GM12874 (cell line): ENCODE results near the gene ZSWIM1.

ENCODE experiments used
- TF ChIP-seq, protein P1 (sequence below): IDR thresholded peaks from 2 replicates; pipeline ENCODE4 v1.5.1; 2011; ENCODE audit warnings: low read depth, mild to moderate bottlenecking, control low read depth, low read length, moderate library complexity; ENCODE audit not compliant: insufficient read depth

ZSWIM1 gene

DNA sequence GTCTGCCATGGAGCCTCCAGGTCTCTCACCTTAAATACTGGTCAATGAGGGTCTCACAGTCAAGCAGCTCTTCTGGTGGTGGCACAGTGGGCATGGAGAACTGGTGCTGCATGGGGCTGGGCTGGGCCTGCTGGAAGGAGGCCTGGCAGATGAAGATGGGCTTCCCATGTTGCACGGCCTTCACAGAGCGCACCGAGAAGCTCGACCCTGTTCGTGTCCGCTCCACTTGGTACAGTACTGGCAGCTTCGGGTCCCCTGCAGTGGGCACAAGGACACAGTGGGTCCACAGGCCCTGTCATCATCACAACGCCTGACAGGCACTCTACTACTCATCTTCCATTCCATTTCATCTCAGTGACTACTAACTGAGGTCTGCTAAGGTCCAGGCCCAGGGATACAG lies 32.6 kb upstream of the ZSWIM1 start:
- TF ChIP-seq, protein P1, sequence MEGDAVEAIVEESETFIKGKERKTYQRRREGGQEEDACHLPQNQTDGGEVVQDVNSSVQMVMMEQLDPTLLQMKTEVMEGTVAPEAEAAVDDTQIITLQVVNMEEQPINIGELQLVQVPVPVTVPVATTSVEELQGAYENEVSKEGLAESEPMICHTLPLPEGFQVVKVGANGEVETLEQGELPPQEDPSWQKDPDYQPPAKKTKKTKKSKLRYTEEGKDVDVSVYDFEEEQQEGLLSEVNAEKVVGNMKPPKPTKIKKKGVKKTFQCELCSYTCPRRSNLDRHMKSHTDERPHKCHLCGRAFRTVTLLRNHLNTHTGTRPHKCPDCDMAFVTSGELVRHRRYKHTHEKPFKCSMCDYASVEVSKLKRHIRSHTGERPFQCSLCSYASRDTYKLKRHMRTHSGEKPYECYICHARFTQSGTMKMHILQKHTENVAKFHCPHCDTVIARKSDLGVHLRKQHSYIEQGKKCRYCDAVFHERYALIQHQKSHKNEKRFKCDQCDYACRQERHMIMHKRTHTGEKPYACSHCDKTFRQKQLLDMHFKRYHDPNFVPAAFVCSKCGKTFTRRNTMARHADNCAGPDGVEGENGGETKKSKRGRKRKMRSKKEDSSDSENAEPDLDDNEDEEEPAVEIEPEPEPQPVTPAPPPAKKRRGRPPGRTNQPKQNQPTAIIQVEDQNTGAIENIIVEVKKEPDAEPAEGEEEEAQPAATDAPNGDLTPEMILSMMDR = no peak

DNA sequence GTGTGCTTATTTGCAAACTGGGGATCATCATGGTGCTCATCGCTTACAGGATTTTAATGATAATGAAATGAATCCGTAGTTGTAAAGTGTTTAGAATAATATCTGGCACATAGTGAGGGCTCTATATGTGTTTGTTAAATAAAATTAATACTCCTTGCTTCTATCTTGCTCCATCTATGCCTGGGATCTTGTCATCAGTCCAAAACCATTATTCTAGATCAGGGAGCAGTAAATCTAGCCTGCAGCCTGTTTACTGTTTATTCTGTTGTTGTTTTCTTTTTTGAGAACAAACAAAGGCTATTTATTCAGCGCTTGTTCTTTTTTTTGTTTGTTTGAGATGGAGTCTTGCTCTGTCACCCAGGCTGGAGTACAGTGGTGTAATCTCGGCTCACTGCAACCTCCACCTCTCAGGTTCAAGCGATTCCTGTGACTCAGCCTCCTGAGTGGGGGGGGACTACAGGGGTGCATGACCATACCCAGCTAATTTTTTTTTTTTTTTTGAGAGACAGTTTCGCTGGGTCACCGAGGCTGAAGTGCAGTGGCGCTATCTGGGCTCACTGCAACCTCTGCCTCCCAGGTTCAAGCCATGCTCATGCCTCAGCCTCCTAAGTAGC lies 32.0 kb upstream of the ZSWIM1 start:
- TF ChIP-seq, protein P1 = no peak

DNA sequence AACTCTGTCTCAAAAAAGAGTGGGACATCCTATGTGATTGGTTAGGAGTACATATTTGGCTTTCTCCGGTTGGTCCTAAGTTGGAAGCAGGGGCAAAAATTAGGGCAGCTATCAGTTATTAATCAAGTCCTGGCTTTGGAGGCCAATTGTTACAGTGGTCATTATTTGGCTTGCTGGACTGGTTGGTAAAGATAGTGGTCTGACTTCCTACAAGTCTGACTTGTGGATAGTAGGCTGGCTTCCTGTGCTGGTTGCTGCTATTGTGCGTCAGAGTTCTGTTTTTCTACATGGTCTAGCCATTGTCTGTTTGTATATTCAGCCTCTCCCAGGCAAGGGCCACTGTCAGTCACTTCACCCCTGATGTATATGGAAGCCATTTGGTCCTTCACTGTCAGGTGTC lies 30.8 kb upstream of the ZSWIM1 start:
- TF ChIP-seq, protein P1 = no peak

DNA sequence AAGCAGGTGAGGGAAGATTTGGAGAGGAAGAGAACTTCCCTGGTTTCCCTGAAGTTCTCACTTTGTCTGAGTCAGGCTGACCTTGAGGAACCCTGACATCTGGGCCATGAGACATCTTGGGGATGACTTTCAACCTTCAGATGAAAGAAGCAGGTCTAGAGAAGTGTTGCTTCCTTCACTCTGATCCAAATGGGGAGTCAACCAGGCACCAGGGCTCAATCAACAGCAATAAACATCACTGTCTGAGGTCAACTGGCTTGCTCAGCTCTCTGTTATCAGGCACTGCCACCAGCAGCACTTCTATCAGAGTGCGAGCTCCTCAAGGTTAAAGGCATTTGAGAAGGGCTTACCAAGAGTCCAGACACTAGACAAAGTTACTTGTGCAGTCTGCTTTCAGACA lies 30.1 kb upstream of the ZSWIM1 start:
- TF ChIP-seq, protein P1 = no peak

DNA sequence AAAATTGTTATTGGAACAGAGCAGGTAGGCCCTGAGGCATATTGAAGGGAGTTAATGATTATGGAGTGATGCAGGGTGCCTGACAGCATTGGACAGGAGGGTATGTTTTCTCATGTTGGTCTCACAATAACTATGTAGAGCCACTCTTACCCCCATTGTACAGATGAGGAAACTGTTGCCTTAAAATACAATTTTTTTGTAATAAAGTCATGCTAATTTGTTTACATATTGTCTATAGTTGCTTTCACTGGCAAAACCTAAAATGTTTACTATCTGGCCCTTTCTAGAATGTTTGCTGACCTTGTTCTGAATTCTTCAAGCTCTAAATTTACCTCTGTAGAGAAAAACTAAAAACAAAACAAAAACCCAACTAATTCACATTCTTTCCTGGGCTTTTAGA lies 29.5 kb upstream of the ZSWIM1 start:
- TF ChIP-seq, protein P1 = no peak

DNA sequence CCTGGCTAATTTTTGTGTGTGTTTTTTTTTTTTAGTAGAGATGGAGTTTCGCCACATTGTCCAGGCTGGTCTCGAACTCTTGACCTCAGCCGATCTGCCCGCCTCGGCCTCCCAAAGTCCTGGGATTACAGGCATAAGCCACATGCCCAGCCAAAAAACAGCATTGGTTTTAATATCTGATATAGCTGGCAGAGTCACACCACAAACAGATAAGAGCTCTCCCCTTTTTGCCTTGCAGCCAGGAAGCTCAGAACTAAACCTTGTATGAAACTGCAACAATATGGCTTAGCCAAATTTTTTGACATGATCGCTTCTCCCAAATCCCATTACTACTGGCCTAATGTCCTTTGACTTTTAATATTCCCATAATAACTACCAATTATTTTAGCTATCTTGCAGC lies 28.7 kb upstream of the ZSWIM1 start:
- TF ChIP-seq, protein P1 = no peak

DNA sequence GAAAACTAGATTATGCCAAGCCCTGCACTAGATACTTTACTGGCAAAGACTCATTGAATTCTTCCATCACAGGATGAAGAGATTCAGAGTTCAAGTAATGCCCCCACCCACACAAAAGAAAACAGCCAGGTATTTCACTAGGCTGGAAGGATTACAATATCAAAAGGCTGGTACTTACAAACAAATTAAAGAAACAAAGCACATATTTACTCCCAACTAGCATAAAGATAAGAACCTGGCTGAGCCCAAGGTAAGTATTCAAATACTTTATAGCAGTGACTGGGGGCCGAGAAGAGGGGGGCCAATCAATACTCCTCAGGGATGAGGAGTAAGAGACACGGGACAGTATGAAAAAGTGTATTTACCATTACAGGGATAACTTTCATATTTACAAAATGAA lies 27.5 kb upstream of the ZSWIM1 start:
- TF ChIP-seq, protein P1 = no peak
